ENCODE data around the gene UBASH3B. TPM values are rescaled to one million over a fixed set of nuclear protein-coding genes. Genes with fewer than 3 reads are reported as not detected.

Gene UBASH3B
- total RNA-seq, 4 donors from 2014 or later = 9.9 to 36.3 (median 24.3) TPM

DNA sequence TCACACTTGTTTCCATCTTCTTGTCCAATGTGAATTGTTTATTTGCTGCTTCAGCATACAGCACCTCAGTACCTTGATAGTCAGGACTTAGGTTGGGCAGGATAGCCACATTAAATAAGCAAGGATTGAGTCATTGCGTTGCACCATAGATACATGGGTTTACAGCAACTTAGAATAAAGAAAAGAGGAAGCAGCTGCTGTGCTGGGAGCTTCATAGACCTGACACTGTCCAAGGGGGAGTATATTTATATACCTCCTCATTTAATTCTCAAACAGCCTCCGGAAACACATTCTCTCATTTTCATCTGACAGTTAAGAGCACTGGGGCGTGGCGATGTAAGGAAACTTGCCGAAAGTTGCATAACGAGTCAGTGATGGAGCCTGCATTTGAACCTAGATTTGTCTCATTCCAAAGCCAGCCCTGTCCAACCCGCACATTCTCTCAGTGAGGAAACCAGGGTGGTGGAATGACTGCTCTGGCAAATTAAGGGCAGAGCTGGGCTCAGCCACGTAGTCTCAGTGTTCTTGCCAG, 42.2 kb downstream of the UBASH3B start:
- TF ChIP-seq, protein P1, sequence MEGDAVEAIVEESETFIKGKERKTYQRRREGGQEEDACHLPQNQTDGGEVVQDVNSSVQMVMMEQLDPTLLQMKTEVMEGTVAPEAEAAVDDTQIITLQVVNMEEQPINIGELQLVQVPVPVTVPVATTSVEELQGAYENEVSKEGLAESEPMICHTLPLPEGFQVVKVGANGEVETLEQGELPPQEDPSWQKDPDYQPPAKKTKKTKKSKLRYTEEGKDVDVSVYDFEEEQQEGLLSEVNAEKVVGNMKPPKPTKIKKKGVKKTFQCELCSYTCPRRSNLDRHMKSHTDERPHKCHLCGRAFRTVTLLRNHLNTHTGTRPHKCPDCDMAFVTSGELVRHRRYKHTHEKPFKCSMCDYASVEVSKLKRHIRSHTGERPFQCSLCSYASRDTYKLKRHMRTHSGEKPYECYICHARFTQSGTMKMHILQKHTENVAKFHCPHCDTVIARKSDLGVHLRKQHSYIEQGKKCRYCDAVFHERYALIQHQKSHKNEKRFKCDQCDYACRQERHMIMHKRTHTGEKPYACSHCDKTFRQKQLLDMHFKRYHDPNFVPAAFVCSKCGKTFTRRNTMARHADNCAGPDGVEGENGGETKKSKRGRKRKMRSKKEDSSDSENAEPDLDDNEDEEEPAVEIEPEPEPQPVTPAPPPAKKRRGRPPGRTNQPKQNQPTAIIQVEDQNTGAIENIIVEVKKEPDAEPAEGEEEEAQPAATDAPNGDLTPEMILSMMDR (IDR thresholded peaks at IDR 0.05) = no peak
- DNase-seq (ENCODE audit: low spot score) (no peak), ATAC-seq (ENCODE audit: low FRiP score) (no peak)

DNA sequence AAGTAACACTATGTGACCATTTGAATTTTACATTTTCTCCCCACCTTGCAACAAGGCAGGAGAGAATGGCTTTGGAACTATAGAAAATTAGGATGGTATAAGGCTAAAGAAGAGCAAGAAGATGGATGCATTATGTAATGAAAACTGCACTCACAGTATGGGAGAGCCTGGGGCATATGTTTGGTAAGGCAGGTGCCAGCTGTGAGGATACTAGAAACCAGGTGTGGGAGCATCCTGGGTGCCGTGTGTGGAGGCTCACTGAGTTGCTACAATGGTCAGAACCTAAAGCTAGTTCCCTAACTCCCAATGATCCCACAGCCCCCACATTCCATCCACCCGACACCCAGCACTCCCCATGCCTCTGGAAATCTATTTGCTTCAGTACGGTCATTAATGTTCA, 42.9 kb downstream of the UBASH3B start:
- ATAC-seq (ENCODE audit: low FRiP score) = no peak
- no peak for DNase-seq (ENCODE audit: low spot score)
- TF ChIP-seq, protein P1 (IDR thresholded peaks at IDR 0.05) = no peak

DNA sequence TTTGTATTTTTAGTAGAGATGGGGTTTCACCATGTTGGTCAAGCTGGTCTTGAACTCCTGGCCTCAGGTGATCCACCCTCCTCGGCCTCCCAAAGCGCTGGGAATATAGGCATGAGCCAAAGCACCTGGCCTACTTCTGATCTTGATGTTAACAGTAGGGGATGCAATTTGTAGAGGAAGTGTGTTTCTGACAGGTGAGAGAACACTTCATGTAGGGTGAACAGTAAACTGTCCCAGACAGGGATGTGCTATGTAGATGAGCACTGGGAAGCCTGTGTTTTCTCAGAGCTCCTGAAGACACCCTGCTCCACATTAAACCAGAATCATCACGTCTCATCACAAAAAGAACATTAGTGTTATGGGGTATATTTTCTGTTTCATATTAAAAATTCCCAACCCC, 45.1 kb downstream of the UBASH3B start:
- DNase-seq (ENCODE audit: low spot score) (no peak), ATAC-seq (ENCODE audit: low FRiP score) (no peak)
- TF ChIP-seq, protein P1 (IDR thresholded peaks at IDR 0.05) = no peak

DNA sequence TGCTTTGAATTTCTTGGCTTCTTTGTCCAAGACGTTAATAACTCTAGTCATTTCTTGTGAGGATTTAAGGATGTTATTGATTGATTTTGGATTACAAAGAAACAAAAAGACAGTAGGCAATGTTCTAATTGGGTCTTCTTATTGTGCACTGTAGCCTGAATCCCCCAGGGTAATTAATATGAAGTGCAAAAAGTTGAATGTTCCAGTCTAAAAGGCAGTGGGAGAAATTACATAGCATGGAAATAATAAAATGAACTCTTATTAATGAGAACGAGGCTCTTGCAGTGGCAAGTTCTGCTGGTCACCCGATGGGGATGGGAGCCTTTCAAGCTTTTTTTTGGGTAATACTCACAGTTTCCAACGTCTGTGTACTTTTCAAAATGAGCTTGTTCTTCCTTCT, 45.6 kb downstream of the UBASH3B start:
- DNase-seq (ENCODE audit: low spot score) (no peak), ATAC-seq (ENCODE audit: low FRiP score) (no peak)
- TF ChIP-seq, protein P1 (IDR thresholded peaks at IDR 0.05) = no peak

DNA sequence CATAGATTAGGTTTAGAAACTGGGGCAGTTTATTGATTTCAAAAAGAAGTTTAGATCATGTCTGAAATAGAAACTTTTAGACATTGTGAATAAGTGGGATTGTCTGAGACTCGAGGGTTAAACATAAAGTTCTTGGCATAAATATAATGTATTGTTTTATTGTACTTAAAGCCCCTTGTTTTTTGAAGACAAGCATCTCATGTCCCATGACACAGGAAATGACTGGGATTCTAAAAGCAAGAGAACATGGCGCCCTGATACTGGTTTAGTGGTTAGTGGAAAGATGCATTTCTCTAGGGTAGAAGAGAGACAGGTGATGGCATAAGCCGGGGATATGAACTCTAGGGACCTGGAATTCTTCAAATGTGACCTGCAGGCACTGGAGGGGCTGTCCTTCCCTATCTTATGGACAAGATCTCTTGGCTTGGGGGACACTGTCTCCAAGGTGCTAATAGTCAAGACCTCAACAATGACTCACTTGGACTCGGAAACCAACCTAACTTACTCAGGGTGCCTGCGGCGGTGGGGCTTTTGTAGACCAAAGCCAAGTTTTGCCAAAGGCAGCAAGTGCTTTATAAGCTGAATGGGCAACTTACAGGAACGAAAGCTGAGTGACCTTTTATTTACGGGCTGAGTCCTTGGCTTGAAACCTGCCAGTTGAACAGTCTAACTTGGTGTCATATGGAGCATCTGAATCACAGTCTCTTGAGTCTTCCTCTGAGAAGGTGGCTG, 48.2 kb downstream of the UBASH3B start:
- no peak for ATAC-seq (ENCODE audit: low FRiP score)
- DNase-seq (ENCODE audit: low spot score) = no peak
- TF ChIP-seq, protein P1 (IDR thresholded peaks at IDR 0.05) = no peak

DNA sequence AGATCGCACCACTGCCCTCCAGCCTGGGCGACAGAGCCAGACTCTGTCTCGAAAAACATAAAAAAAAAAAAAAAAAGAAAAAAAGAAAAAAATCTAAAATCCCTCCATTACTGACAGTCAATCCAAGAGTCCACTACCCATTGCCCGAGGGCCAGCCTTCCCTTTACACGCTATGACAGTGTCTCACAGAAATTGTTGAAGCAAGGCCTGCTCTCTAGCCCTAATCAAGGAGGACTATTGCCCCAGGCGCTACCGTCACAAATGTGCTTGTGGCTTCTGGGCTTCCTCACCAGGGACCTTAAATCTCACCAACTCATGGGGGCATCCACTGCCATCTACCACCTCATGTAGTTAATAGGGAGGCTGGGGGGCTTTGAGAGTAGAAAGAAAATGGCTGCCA, 49.9 kb downstream of the UBASH3B start:
- TF ChIP-seq, protein P1 (IDR thresholded peaks at IDR 0.05) = no peak
- DNase-seq (ENCODE audit: low spot score) = no peak
- no peak for ATAC-seq (ENCODE audit: low FRiP score)

All from omental fat pad (tissue), 4 donors.